GM12865 (cell line): Measurements from ENCODE around the gene MCU.

Source experiments
- DNase-seq: peaks from one replicate; pipeline ENCODE4 v3.0.0; 2010; ENCODE audit warnings: low read depth
- H3K4me3 ChIP-seq: 2 replicates; pipeline ENCODE4 v1.5.1; 2011; ENCODE audit warnings: mild to moderate bottlenecking, low read depth, low read length, control low read depth
- TF ChIP-seq, protein P1 (sequence below): IDR thresholded peaks from 2 replicates; pipeline ENCODE4 v1.5.1; 2011; ENCODE audit warnings: low read length, control low read depth, low read depth, inconsistent platforms; ENCODE audit not compliant: insufficient read depth; ENCODE audit errors: missing control alignments

The MCU gene

DNA sequence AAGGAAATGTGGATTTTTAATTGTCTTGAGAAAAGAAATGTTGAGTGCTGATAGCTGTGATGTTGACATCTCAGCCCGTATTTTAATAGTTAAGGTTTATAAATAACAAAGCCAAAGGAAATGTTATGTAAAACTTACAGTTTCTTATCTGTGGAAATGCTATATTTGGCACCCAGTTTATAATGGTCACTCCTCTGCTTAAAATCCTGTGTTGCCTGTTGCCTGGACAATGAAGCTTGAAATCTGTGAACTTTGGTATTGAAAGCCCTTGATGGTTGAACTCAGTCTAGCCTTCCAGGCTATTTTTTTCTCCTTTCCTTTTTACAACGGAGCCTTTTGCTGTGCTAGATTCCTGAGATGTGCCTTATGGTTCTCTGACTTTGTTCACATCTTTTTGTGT, 46.5 kb downstream of the MCU start:
- TF ChIP-seq, protein P1, sequence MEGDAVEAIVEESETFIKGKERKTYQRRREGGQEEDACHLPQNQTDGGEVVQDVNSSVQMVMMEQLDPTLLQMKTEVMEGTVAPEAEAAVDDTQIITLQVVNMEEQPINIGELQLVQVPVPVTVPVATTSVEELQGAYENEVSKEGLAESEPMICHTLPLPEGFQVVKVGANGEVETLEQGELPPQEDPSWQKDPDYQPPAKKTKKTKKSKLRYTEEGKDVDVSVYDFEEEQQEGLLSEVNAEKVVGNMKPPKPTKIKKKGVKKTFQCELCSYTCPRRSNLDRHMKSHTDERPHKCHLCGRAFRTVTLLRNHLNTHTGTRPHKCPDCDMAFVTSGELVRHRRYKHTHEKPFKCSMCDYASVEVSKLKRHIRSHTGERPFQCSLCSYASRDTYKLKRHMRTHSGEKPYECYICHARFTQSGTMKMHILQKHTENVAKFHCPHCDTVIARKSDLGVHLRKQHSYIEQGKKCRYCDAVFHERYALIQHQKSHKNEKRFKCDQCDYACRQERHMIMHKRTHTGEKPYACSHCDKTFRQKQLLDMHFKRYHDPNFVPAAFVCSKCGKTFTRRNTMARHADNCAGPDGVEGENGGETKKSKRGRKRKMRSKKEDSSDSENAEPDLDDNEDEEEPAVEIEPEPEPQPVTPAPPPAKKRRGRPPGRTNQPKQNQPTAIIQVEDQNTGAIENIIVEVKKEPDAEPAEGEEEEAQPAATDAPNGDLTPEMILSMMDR = no peak
- no peak overlapping the region for H3K4me3 ChIP-seq
- no peak for DNase-seq

DNA sequence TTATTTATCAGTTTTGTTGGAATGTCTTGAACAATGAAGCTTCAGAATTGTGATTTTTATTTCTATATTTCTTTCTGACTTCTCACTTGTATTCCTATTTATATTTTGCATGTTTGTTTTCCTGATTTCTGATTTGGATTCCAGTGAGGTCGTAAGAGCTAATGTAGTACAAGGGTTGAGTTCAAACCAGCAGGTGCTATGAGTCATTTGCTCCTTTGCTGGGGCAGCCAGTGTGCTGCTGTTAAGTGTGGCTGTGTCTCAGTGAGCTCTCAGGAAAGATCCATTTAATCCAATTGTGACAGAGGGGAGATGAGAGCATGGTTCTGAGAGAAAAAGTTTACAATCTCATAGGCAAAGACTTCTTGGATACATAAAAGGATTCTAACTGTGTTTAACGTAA, 48.6 kb downstream of the MCU start:
- TF ChIP-seq, protein P1 = no peak
- no peak overlapping the region for H3K4me3 ChIP-seq
- DNase-seq = no peak

DNA sequence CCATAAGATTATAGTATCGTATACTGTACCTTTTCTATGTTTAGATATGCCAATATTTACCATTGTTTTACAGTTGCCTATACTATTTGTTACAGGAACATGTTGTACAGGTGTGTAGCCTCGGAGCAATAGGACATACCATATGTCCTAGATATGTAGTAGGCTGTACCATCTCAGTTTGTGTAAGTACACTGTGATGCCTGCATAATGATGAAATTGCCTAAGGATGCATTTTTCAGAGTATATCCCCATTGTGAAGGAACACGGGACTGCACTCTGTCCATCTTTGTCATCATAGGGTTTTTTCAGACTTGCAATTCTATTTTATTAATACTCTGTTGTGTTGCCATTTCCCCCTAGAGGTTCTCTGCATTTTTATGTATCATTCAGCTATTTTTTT, 50.1 kb downstream of the MCU start:
- TF ChIP-seq, protein P1 = no peak
- H3K4me3 ChIP-seq = no peak overlapping the region
- DNase-seq = no peak

DNA sequence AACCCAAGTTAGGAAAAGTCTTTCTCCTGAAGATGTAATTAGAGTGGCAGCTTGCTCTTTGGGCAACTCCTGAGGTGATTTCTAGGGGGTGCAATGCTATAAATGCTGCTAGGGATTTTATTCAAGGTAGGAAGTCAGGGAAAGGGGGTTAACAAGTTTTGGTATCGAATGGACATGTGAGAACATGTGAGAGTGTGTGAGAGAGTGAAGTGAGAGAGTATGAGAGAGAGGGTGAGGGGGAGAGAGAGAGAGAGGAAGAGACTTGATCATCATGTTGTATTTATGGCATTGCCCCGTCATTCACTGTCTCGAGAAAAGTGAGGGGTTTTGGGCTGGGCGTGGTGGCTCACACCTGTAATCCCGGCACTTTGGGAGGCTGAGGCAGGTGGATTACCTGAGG, 50.9 kb downstream of the MCU start:
- no peak for DNase-seq
- TF ChIP-seq, protein P1 = no peak
- H3K4me3 ChIP-seq = no peak overlapping the region

DNA sequence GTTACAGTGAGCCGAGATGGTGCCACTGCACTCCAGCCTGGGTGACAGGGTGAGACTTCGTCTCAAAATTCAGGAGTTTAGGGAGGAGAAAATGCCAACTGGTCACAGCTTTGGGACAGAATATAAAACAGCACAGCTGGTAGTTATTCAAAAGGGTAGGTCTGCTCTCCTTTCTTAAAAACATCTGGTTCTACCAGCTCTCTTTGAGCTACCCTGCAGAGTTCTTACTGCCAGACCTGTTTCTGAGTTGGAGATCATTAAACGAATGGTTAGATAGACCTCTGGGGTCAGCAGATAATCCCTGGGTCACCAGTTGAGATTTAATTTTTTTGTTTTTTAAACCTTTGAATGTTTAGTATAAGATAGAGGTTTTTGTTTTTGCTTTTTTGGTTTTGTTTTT, 52.6 kb downstream of the MCU start:
- H3K4me3 ChIP-seq = no peak overlapping the region
- TF ChIP-seq, protein P1 = no peak
- no peak for DNase-seq

DNA sequence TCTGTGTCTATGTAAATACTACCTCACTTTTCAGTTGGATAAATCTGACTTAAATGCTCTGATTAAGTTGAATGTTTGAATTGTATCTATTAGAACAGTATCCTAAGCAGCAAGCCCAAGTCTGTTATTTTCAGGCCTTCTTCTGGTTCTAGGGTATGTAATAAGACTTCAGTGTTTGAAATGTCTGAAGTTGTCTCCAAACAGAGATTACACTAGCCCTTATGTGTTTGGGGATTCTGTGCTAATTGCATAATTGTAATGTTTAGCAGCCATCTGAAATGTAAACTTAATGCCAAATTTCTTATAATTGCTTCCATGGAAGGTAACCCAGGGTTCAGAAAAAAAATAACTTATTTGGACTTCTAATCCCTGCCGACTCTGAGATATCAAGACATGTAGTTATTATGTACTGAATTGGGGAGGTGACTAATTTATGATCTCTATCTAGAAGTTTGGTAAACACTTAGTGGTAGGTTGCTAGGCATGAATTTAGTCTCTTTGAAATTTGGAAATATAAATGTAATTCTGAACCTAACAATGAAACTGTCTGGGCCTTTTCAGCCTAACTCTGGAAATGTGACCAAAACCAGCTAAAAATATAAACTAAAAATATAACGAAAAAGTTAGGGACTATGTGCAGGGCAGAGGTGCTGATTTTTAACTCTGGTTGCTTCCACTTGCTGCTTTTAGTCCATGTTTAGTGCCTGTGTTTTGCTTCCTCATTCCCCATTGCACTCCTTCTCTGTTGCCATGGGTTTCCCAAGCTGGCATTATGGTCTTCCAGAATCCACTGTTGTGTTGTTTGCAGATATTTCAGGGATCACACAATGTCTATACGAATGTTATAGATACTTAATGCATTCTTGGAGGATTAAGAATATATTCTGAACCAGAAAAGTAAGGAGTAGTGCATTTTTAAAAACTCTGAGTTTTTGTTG, 54.8 kb downstream of the MCU start:
- no peak overlapping the region for H3K4me3 ChIP-seq
- DNase-seq = no peak
- TF ChIP-seq, protein P1 = no peak
